NOMO-1 treated with dmso at 0.1 percent for 144 hours (cell line): ENCODE measurements around the gene KCND2.

ENCODE experiments used
- DNase-seq: peaks from one replicate; lab custom pipeline; 2025; ENCODE audit not compliant: unreplicated experiment; lab: John Stamatoyannopoulos, UW

The KCND2 gene

GRCh38 chr7:120405652-120406051 is 132.7 kb downstream of the KCND2 start:
- no peak for DNase-seq

GRCh38 chr7:120407010-120407409 is 134.0 kb downstream of the KCND2 start:
- no peak for DNase-seq

- DNase-seq = no peak
Observed at GRCh38 chr7:120412139-120413050, 139.4 kb downstream of the KCND2 start.

- no peak for DNase-seq
Observed at GRCh38 chr7:120413164-120413563, 140.2 kb downstream of the KCND2 start.

- no peak for DNase-seq
Observed at GRCh38 chr7:120417244-120417979, 144.4 kb downstream of the KCND2 start.

DNA sequence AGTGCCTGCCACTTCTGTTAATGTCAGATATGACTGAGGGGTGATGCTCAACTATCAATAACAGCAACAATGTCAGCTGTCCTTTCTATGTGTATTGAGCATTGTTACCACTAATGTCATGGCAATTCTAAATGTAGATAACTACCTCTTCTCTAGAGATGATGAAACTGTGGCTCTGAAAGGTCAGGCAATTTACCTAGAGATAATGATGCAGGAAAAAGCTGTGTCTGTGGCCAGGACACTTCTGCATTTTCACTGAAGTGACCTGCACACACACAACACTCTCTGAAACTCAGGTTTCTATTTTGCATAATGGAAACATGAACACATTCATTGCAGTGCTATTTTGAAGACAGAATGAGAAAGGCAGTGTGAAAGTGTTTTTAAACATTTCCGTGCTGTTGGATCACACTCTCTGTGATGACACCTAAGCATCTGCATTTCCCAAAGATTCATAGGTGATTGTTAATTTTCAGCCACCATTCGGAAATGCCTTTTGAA is 148.2 kb downstream of the KCND2 start:
- no peak for DNase-seq

GRCh38 chr7:120431016-120431415 is 158.0 kb downstream of the KCND2 start:
- DNase-seq = no peak

DNA sequence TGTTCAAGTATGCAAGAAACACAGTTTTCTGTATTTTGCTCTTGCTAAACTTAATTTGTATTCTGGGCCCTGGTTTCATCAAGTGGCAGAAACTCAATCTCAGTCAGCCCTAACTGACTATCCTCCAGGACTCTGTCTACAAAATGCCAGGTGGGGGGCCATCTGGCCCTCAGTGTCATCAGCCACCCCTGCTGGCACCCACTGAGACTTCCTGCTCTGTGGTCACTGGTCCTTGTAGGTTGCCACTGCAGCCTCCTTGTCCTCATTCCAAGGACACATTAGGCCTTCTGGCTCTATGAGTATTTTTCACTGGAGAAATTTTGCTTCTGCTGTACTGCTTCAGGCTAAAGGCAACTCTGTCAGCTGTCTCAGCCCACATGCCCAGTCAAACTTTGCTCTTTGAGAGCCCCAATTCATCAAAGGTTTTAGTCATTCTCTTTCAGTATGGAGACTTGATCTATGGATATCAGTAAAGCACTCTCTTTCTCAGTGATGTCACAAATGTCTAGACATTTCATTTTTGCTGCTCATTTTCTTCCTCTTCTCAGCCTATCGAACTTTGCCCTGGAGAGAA is 163.6 kb downstream of the KCND2 start:
- DNase-seq = no peak

- DNase-seq = no peak
Observed at GRCh38 chr7:120441850-120442249, 168.9 kb downstream of the KCND2 start.

DNA sequence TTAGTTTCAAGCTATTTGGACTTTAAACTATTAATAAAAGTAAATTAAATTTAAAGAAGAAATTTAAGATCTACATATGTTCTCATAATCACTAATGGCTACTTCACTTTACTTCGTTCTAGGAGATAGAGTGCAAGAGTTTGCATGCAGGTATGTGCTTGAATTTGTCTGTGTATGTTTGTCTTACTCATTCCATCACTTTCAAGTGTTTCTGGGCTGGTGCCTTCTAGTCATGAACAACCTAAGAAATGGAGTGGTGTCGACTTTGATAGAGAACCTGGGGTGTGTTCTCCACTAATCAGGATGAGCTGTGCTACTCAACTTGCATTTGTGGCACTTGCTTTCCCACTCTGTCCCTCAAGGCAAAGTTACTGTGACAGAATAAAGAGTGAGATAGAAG is 169.9 kb downstream of the KCND2 start:
- no peak for DNase-seq

GRCh38 chr7:120444650-120445049 is 171.7 kb downstream of the KCND2 start:
- no peak for DNase-seq

DNA sequence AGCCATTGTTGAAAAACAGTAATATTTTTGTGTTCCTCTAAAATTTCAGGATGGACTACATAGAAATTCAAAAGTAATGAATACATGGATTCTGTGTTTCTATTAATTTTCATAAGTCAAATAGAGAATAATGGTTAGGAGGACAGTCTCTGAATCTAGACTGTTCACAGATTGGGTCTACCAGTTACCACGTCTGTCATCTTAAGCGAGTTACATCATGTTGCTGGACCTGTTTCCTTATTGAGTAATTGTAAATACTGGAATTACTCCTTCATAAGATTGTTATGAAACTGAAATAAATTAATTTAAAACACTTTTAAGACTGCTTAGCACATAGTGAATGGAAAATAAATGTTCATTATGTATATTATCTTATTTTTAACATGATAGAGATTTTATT is 172.3 kb downstream of the KCND2 start:
- DNase-seq = no peak

DNA sequence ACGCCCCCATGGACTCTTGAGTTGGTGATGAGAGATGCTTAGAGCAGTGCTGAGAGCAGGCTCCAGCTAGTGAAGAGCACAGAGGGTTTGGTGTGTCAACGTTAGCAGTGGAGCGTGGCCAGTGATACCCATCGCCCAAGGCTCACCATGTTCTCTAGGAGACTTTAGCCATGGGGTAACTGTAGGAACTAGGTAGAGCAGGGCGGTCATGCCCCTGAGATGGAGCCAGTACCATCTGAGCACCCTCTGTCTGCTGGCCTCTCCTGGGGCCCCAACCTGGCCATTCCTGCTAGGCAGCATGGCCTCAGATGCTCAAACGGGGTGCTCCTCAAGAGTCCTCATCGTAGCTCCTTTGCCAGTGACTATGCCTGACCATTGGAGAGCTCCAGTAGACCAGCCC is 179.7 kb downstream of the KCND2 start:
- DNase-seq = no peak

GRCh38 chr7:120456699-120457098 is 183.7 kb downstream of the KCND2 start:
- DNase-seq = no peak

DNA sequence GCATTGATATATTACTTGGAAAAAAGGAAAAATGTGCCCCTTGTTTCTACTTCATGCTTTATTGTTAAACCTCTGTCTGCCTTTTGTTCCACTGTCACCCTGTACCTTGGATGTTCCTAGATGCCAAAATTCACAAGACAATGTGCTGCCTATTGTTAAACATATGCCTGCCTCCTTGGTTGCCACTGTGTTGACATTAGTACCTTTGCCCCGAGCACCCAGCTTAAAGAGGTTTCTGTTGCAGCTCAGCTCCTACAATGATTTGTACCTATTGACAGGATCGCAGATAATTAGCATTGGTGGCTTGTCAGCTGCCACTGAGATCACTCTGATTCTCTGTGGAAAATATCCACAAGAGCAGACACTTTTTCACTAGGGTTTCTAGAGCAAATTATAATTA is 188.0 kb downstream of the KCND2 start:
- no peak for DNase-seq

GRCh38 chr7:120462991-120463390 is 190.0 kb downstream of the KCND2 start:
- no peak for DNase-seq

- DNase-seq = no peak
Observed at GRCh38 chr7:120464104-120464503, 191.1 kb downstream of the KCND2 start.

DNA sequence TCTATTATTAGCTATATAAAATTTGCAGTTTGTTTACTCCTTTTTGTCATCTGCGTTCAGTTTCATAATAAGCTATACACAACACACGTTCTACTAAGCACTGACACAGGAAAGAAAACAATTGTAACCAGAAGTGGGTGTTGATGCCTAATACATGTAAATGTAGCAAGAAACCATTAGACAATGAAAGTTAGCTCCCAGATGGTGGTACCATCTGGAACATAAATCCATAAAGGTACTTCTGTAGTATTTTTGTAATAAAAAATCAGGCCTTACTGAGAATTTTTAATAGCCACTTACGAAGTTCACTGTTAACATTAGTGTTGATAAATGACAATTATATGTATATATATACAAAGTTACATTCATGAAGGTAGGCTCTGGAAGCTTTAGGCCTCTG is 194.7 kb downstream of the KCND2 start:
- no peak for DNase-seq

- no peak for DNase-seq
Observed at GRCh38 chr7:120468611-120469010, 195.6 kb downstream of the KCND2 start.

- DNase-seq = no peak
Observed at GRCh38 chr7:120472892-120473291, 199.9 kb downstream of the KCND2 start.

GRCh38 chr7:120473352-120473751 is 200.4 kb downstream of the KCND2 start:
- no peak for DNase-seq

DNA sequence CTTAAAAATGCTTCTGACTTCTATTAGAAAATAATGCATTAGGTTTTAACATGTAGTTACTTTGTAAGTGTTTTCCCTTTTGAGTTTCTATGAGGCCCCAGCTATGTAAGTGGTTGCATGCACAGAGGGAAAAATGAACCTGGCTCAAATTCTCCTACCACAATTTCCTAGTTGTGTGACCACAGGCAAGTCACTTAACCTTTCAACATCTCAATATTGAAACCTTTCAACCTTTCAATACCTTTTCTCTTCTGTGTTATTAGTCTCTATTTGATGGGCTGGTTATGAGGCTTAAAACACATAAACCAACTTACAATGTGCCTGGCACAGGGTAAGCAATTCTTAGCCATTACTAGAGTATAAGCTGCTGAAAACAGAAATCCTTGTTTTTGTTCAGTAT is 203.0 kb downstream of the KCND2 start:
- no peak for DNase-seq
